HG02885 (cell line): Measurements from ENCODE around the gene SF1.

ENCODE experiments used
- ATAC-seq: cut with Tn5 transposase; IDR thresholded peaks from one replicate; pipeline ENCODE4 v1.9.1; 2021; ENCODE audit warnings: mild to moderate bottlenecking; ENCODE audit not compliant: unreplicated experiment, poor library complexity

Gene SF1

GRCh38 chr11:64728757-64729365 is 49.5 kb downstream of the SF1 start:
- ATAC-seq, result no peak

GRCh38 chr11:64726867-64727530 is 51.3 kb downstream of the SF1 start:
- no peak for ATAC-seq

- ATAC-seq, result no peak
Observed at GRCh38 chr11:64726211-64726641, 52.1 kb downstream of the SF1 start.

- ATAC-seq, result no peak
Observed at GRCh38 chr11:64724863-64725532, 53.3 kb downstream of the SF1 start.

- no peak for ATAC-seq
Observed at GRCh38 chr11:64723907-64724862, 54.2 kb downstream of the SF1 start.

- ATAC-seq, result peak; percentile 80
Observed at GRCh38 chr11:64723117-64723906, 55.0 kb downstream of the SF1 start, which contains the start of gene NRXN2. Gene NRXN2, minus strand, starts transcription at chr11:64723197. Its CDS starts 9,498 bp downstream, at chr11:64713699.

GRCh38 chr11:64722141-64723065 is 55.9 kb downstream of the SF1 start:
- ATAC-seq, result no peak

GRCh38 chr11:64721359-64721699 is 57.0 kb downstream of the SF1 start:
- ATAC-seq, result no peak

- no peak for ATAC-seq
Observed at GRCh38 chr11:64720640-64721358, 57.5 kb downstream of the SF1 start.

- ATAC-seq, result no peak
Observed at GRCh38 chr11:64720167-64720566, 58.2 kb downstream of the SF1 start.

- ATAC-seq, result no peak
Observed at GRCh38 chr11:64719406-64719805, 58.9 kb downstream of the SF1 start.

GRCh38 chr11:64718780-64719124 is 59.6 kb downstream of the SF1 start:
- no peak for ATAC-seq

GRCh38 chr11:64718084-64718779 is 60.1 kb downstream of the SF1 start:
- ATAC-seq, result no peak

GRCh38 chr11:64717268-64717578 is 61.1 kb downstream of the SF1 start:
- no peak for ATAC-seq

GRCh38 chr11:64716473-64717267 is 61.7 kb downstream of the SF1 start:
- ATAC-seq, result no peak

- ATAC-seq, result no peak
Observed at GRCh38 chr11:64715756-64716472, 62.4 kb downstream of the SF1 start.
